Measurements from ENCODE around the gene CFAP77. TPM values are rescaled to one million over a fixed set of nuclear protein-coding genes. Genes with fewer than 3 reads are reported as not detected.

Gene CFAP77
- polyA plus RNA-seq, 1 donor from 2014 or later, result not detected

DNA sequence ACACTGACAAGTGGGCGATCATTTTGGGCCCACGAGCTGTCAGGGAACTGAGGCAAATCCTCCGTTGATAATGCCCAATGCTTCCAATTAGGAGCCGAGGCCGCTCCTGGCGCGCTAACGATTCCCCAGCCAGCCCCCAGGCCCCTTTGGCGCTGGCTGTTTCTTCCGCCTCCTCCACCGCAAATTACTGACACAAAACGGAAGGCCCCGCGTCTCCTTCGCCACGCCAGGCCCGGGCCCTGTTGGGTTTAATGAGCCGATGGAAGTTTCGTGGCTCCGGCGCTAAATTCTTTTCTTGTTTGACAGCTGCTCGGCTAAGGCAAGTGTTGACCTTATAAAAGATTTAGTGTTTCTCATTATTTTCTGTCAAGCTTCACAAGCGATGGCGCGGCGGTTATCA lies 146.7 kb downstream of the CFAP77 start:
- no peaks in the 10 kb centered on the region for H3K9me2 ChIP-seq (ENCODE audit: insufficient read depth, low read length)
- TF ChIP-seq, protein P1, sequence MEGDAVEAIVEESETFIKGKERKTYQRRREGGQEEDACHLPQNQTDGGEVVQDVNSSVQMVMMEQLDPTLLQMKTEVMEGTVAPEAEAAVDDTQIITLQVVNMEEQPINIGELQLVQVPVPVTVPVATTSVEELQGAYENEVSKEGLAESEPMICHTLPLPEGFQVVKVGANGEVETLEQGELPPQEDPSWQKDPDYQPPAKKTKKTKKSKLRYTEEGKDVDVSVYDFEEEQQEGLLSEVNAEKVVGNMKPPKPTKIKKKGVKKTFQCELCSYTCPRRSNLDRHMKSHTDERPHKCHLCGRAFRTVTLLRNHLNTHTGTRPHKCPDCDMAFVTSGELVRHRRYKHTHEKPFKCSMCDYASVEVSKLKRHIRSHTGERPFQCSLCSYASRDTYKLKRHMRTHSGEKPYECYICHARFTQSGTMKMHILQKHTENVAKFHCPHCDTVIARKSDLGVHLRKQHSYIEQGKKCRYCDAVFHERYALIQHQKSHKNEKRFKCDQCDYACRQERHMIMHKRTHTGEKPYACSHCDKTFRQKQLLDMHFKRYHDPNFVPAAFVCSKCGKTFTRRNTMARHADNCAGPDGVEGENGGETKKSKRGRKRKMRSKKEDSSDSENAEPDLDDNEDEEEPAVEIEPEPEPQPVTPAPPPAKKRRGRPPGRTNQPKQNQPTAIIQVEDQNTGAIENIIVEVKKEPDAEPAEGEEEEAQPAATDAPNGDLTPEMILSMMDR (IDR thresholded peaks at IDR 0.05; ENCODE audit: poor library complexity, severe bottlenecking), result no peak
- no peak for TF ChIP-seq POLR2AphosphoS5 (IDR thresholded peaks at IDR 0.05)
- TF ChIP-seq SMC3 (conservative IDR thresholded peaks at IDR 0.05; ENCODE audit: poor library complexity), result no peak
- TF ChIP-seq TAF1 (IDR thresholded peaks at IDR 0.05; ENCODE audit: low read depth), result no peak
- TF ChIP-seq REST (IDR thresholded peaks at IDR 0.05; ENCODE audit: borderline replicate concordance), result no peak
- no peak for TF ChIP-seq EZH2 (IDR thresholded peaks at IDR 0.05; ENCODE audit: borderline replicate concordance, insufficient read depth, low read length, poor library complexity, severe bottlenecking)
- no peak for TF ChIP-seq EP300 (conservative IDR thresholded peaks at IDR 0.05; ENCODE audit: poor library complexity, severe bottlenecking)
- no peak for TF ChIP-seq RAD21 (conservative IDR thresholded peaks at IDR 0.05)
- TF ChIP-seq MXI1 (conservative IDR thresholded peaks at IDR 0.05; ENCODE audit: poor library complexity, severe bottlenecking), result no peak
- H3K36me3 ChIP-seq (ENCODE audit: insufficient read depth, low read length), result no peaks in the 10 kb centered on the region
- no peak overlapping the region for H3K9ac ChIP-seq (ENCODE audit: low read length)
- H2AFZ ChIP-seq (ENCODE audit: low read depth, low read length), result no peak overlapping the region
- no peak overlapping the region for H3K27ac ChIP-seq (ENCODE audit: low read length)
- no peaks in the 10 kb centered on the region for H3K79me2 ChIP-seq (replicated peaks; ENCODE audit: insufficient read depth, low read length)
- H3F3A ChIP-seq (ENCODE audit: insufficient read depth, low read length, poor library complexity, severe bottlenecking), result no peaks in the 10 kb centered on the region
- H3K27me3 ChIP-seq (ENCODE audit: insufficient read depth, low read depth, low read length), result no peaks in the 10 kb centered on the region
- H3K9me3 ChIP-seq (ENCODE audit: low read length), result no peaks in the 10 kb centered on the region
- H3K4me2 ChIP-seq (ENCODE audit: low read length), result no peak overlapping the region
- no peaks in the 10 kb centered on the region for H4K20me1 ChIP-seq (ENCODE audit: insufficient read depth)
- H3K4me3 ChIP-seq (ENCODE audit: low read length), result peak overlapping the region; percentile 20

- Histone ChIP-seq H3K79me2 (replicated peaks; ENCODE audit: insufficient read depth, low read length) (no peaks in the 10 kb centered on the region), H2AFZ (ENCODE audit: low read depth, low read length) (no peak overlapping the region), H3K27ac (ENCODE audit: low read length) (no peak overlapping the region), H3K9me2 (ENCODE audit: insufficient read depth, low read length) (no peaks in the 10 kb centered on the region), H3F3A (ENCODE audit: insufficient read depth, low read length, poor library complexity, severe bottlenecking) (no peaks in the 10 kb centered on the region), H3K36me3 (ENCODE audit: insufficient read depth, low read length) (no peaks in the 10 kb centered on the region), H3K9me3 (ENCODE audit: low read length) (no peaks in the 10 kb centered on the region), H3K4me3 (ENCODE audit: low read length) (no peak overlapping the region), H3K4me2 (ENCODE audit: low read length) (no peak overlapping the region), H3K27me3 (ENCODE audit: insufficient read depth, low read depth, low read length) (no peaks in the 10 kb centered on the region), H3K9ac (ENCODE audit: low read length) (no peak overlapping the region), H4K20me1 (ENCODE audit: insufficient read depth) (no peaks in the 10 kb centered on the region)
- TF ChIP-seq REST (IDR thresholded peaks at IDR 0.05; ENCODE audit: borderline replicate concordance), result no peak
- no peak for TF ChIP-seq EP300 (conservative IDR thresholded peaks at IDR 0.05; ENCODE audit: poor library complexity, severe bottlenecking)
- no peak for TF ChIP-seq TAF1 (IDR thresholded peaks at IDR 0.05; ENCODE audit: low read depth)
- no peak for TF ChIP-seq POLR2AphosphoS5 (IDR thresholded peaks at IDR 0.05)
- TF ChIP-seq, protein P1 (IDR thresholded peaks at IDR 0.05; ENCODE audit: poor library complexity, severe bottlenecking), result no peak
Measured at GRCh38 chr9:132557159-132557558, 147.1 kb downstream of the CFAP77 start.
